DND-41 (cell line): ENCODE data around the gene OSGEP.

Source experiments
- EZH2 ChIP-seq: IDR thresholded peaks from 3 replicates; pipeline ENCODE4 v1.6.1; 2012; ENCODE audit warnings: borderline replicate concordance, low read depth, mild to moderate bottlenecking, moderate library complexity, low read length, inconsistent platforms; ENCODE audit not compliant: severe bottlenecking
- TF ChIP-seq, protein P1 (sequence below): IDR thresholded peaks from 2 replicates; pipeline ENCODE4 v1.5.1; 2012; ENCODE audit warnings: borderline replicate concordance, low read length, moderate library complexity, mild to moderate bottlenecking; ENCODE audit not compliant: poor library complexity, severe bottlenecking; ENCODE audit errors: extremely low read depth

DNA sequence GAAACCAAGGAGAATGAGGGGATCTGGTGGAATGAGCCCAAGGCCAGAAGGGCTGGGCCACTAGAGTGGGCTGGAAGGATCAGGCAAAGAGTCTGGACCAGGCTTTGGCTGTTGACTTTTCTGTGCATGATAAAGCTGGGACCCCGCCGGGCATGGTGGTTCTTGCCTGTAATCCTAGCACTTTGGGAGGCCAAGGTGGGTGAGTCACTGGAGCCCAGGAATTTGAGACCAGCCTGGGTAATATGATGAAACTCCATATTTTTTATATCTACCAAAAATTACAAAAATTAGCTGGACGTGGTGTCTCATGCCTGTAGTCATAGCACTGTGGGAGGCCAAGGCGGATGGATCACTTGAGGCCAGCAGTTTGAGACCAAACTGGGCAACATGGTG, 18.3 kb downstream of the OSGEP start:
- TF ChIP-seq, protein P1, sequence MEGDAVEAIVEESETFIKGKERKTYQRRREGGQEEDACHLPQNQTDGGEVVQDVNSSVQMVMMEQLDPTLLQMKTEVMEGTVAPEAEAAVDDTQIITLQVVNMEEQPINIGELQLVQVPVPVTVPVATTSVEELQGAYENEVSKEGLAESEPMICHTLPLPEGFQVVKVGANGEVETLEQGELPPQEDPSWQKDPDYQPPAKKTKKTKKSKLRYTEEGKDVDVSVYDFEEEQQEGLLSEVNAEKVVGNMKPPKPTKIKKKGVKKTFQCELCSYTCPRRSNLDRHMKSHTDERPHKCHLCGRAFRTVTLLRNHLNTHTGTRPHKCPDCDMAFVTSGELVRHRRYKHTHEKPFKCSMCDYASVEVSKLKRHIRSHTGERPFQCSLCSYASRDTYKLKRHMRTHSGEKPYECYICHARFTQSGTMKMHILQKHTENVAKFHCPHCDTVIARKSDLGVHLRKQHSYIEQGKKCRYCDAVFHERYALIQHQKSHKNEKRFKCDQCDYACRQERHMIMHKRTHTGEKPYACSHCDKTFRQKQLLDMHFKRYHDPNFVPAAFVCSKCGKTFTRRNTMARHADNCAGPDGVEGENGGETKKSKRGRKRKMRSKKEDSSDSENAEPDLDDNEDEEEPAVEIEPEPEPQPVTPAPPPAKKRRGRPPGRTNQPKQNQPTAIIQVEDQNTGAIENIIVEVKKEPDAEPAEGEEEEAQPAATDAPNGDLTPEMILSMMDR = no peak
- TF ChIP-seq EZH2 = no peak
